PC-3 (cell line): ENCODE data around the gene LMO1. TPM values are rescaled to one million over a fixed set of nuclear protein-coding genes. Genes with fewer than 3 reads are reported as not detected.

Experiments used
- ATAC-seq: fragments of 200-7000 bp; cut with Tn5 transposase; 2 replicates; pipeline ENCODE4 v1.9.1; 2020; ENCODE audit warnings: mild to moderate bottlenecking, moderate library complexity
- BruUV-seq: library from RNA; stranded (reverse); fragments of 400-500 nt; replicated peaks from 2 replicates; lab custom pipeline; 2021; lab: Mats Ljungman, UMichigan
- CTCF ChIA-PET: fragments of 300-600 bp; sonication (Branson Sonifier 250); formaldehyde crosslinking; loops from one replicate; lab custom pipeline; 2022; ENCODE audit warnings: antibody characterized with exemption; lab: Charles Lee
- POLR2A ChIA-PET: fragments of 300-600 bp; sonication (Branson Sonifier 250); formaldehyde crosslinking; loops from one replicate; lab custom pipeline; 2022; ENCODE audit warnings: antibody characterized with exemption; ENCODE audit not compliant: unreplicated experiment; lab: Charles Lee
- DNase-seq: peaks from one replicate; pipeline ENCODE4 v3.0.0-alpha.2; 2015
- H2AFZ ChIP-seq: fragments of 300-600 bp; sonication (generic); 2 replicates; pipeline ENCODE4 v1.6.0; 2016; ENCODE audit warnings: antibody characterized with exemption, low read length
- H3F3A ChIP-seq: fragments of 300-600 bp; sonication (generic); one replicate; pipeline ENCODE4 v1.6.0; 2017; ENCODE audit warnings: antibody characterized with exemption, low read length, control low read depth, mild to moderate bottlenecking; ENCODE audit not compliant: unreplicated experiment
- H3K27ac ChIP-seq: fragments of 300-600 bp; sonication (generic); 2 replicates; pipeline ENCODE4 v1.5.1; 2016; ENCODE audit warnings: mild to moderate bottlenecking, low read length
- H3K27me3 ChIP-seq: fragments of 300-600 bp; sonication (generic); 2 replicates; pipeline ENCODE4 v1.6.1; 2016; ENCODE audit warnings: low read length, mixed read lengths
- H3K36me3 ChIP-seq: fragments of 300-600 bp; sonication (generic); 2 replicates; pipeline ENCODE4 v1.6.1; 2016; ENCODE audit warnings: low read depth, mixed run types, low read length, mixed read lengths
- H3K4me1 ChIP-seq: fragments of 300-600 bp; sonication (generic); 2 replicates; pipeline ENCODE4 v1.5.1; 2016; ENCODE audit warnings: low read length; ENCODE audit not compliant: insufficient read depth
- H3K4me2 ChIP-seq: fragments of 300-600 bp; sonication (generic); 2 replicates; pipeline ENCODE4 v1.6.0; 2016; ENCODE audit warnings: low read length
- H3K4me3 ChIP-seq: fragments of 300-600 bp; sonication (generic); 2 replicates; pipeline ENCODE4 v1.5.1; 2016; ENCODE audit warnings: mild to moderate bottlenecking, low read length, mixed read lengths
- H3K79me2 ChIP-seq: fragments of 300-600 bp; sonication (generic); 2 replicates; pipeline ENCODE4 v1.6.1; 2017; ENCODE audit warnings: low read length, mixed read lengths
- H3K9ac ChIP-seq: fragments of 300-600 bp; sonication (generic); 2 replicates; pipeline ENCODE4 v1.6.0; 2016; ENCODE audit warnings: mild to moderate bottlenecking, low read length
- H3K9me2 ChIP-seq: fragments of 300-600 bp; sonication (generic); replicated peaks from 2 replicates; pipeline ENCODE4 v1.6.1; 2016; ENCODE audit warnings: mixed run types, low read length, mixed read lengths
- H3K9me3 ChIP-seq: fragments of 300-600 bp; sonication (generic); 2 replicates; pipeline ENCODE4 v1.6.1; 2016; ENCODE audit warnings: low read length, mixed read lengths
- H4K20me1 ChIP-seq: fragments of 300-600 bp; sonication (generic); 2 replicates; pipeline ENCODE4 v1.6.1; 2016; ENCODE audit warnings: low read length, mixed read lengths
- CTCF ChIP-seq: fragments of 300-600 bp; sonication (generic); conservative IDR thresholded peaks from 2 replicates; pipeline ENCODE4 v1.5.1; 2017; ENCODE audit warnings: antibody characterized with exemption, low read depth, mild to moderate bottlenecking, low read length
- EZH2 ChIP-seq: fragments of 300-600 bp; sonication (generic); IDR thresholded peaks from one replicate; pipeline ENCODE4 v1.6.1; 2017; ENCODE audit warnings: antibody characterized with exemption, mild to moderate bottlenecking, low read length; ENCODE audit not compliant: unreplicated experiment
- EZH2phosphoT487 ChIP-seq: fragments of 300-600 bp; sonication (generic); IDR thresholded peaks from 2 replicates; pipeline ENCODE4 v1.6.1; 2018; ENCODE audit warnings: mild to moderate bottlenecking, antibody characterized with exemption, low read length, borderline replicate concordance
- intact Hi-C: fragments of 100-400 bp; cut with micrococcal nuclease; formaldehyde crosslinking; loops from 2 replicates; pipeline ENCODE4 v1.9.0; 2023
- total RNA-seq: library from RNA; depleted of rRNA; stranded (reverse); fragments of >200 nt; gene quantifications from 2 replicates; pipeline ENCODE4 v1.2.3, GENCODE V29; 2014

The LMO1 gene
- total RNA-seq, 1 experiment from 2014 or later: 0.15 TPM

- Histone ChIP-seq H3K79me2 (no peaks in the 10 kb centered on the region), H4K20me1 (no peaks in the 10 kb centered on the region), H3K9ac (no peak overlapping the region), H3F3A (no peaks in the 10 kb centered on the region), H3K4me3 (no peak overlapping the region), H3K27me3 (peaks cover 18% of the 10 kb centered on the region), H3K4me1 (peaks cover 8% of the 10 kb centered on the region), H3K4me2 (no peak overlapping the region), H3K36me3 (no peaks in the 10 kb centered on the region), H3K9me2 (no peaks in the 10 kb centered on the region), H3K27ac (no peak overlapping the region), H2AFZ (no peak overlapping the region), H3K9me3 (no peaks in the 10 kb centered on the region)
- CTCF ChIA-PET: no interaction called here
- TF ChIP-seq CTCF (no peak), EZH2 (no peak), EZH2phosphoT487 (no peak)
- no TSS peak for BruUV-seq
- ATAC-seq: no peak
- intact Hi-C loops: no loop called here
- POLR2A ChIA-PET: no interaction called here
- no peak for DNase-seq
These were observed 7.6 kb upstream of the LMO1 start for GRCh38 chr11:8271106-8271886.

- Histone ChIP-seq H3K4me1 (peaks cover 8% of the 10 kb centered on the region), H3K4me2 (no peak overlapping the region), H2AFZ (no peak overlapping the region), H3K36me3 (no peaks in the 10 kb centered on the region), H3K27me3 (peaks cover 4% of the 10 kb centered on the region; the same call in 1 of the 2 replicates), H4K20me1 (no peaks in the 10 kb centered on the region), H3K27ac (no peak overlapping the region), H3K9me2 (no peaks in the 10 kb centered on the region), H3K9me3 (no peaks in the 10 kb centered on the region), H3K4me3 (no peak overlapping the region), H3K9ac (no peak overlapping the region), H3F3A (no peaks in the 10 kb centered on the region), H3K79me2 (no peaks in the 10 kb centered on the region)
- intact Hi-C loops: no loop called here
- no TSS peak for BruUV-seq
- no peak for TF ChIP-seq EZH2phosphoT487
- TF ChIP-seq EZH2: no peak
- TF ChIP-seq CTCF: no peak
- ChIA-PET CTCF (no interaction called here), POLR2A (no interaction called here)
- ATAC-seq (no peak), DNase-seq (no peak)
These were observed 6.0 kb upstream of the LMO1 start for GRCh38 chr11:8269636-8270035.
